Osteoblast (primary cell): Measurements from ENCODE around the gene ATP8B4. TPM values are rescaled to one million over a fixed set of nuclear protein-coding genes. Genes with fewer than 3 reads are reported as not detected.

ENCODE experiments used
- DNase-seq: peaks from one replicate; pipeline ENCODE4 v3.0.0; 2011; ENCODE audit warnings: low spot score, mixed read lengths; ENCODE audit not compliant: insufficient read length; ENCODE audit errors: missing footprints
- H2AFZ ChIP-seq: 2 replicates; pipeline ENCODE4 v1.6.0; 2011; ENCODE audit warnings: mild to moderate bottlenecking, low read length
- H3K27ac ChIP-seq: 2 replicates; pipeline ENCODE4 v1.5.1; 2011; ENCODE audit warnings: mild to moderate bottlenecking, low read depth, low read length, moderate library complexity
- H3K27me3 ChIP-seq: 2 replicates; pipeline ENCODE4 v1.6.0; 2012; ENCODE audit warnings: mild to moderate bottlenecking, control low read depth, inconsistent platforms, low read length, moderate library complexity; ENCODE audit not compliant: insufficient read depth
- H3K36me3 ChIP-seq: 2 replicates; pipeline ENCODE4 v1.5.1; 2011; ENCODE audit warnings: mild to moderate bottlenecking, low read length, control low read depth, moderate library complexity; ENCODE audit not compliant: insufficient read depth
- H3K4me1 ChIP-seq: 2 replicates; pipeline ENCODE4 v1.5.1; 2011; ENCODE audit warnings: mild to moderate bottlenecking, low read length, control low read depth, moderate library complexity; ENCODE audit not compliant: insufficient read depth
- H3K4me2 ChIP-seq: 2 replicates; pipeline ENCODE4 v1.6.0; 2011; ENCODE audit warnings: mild to moderate bottlenecking, low read length; ENCODE audit not compliant: insufficient read depth
- H3K4me3 ChIP-seq: fragments of 200-600 bp; sonication (generic); 3 replicates; pipeline ENCODE4 v1.5.1; 2012; ENCODE audit warnings: mild to moderate bottlenecking, low read length, inconsistent platforms; ENCODE audit not compliant: insufficient read depth
- H3K79me2 ChIP-seq: 2 replicates; pipeline ENCODE4 v1.6.0; 2012; ENCODE audit warnings: mild to moderate bottlenecking, low read length, control low read depth, inconsistent platforms; ENCODE audit not compliant: insufficient read depth
- H3K9me3 ChIP-seq: 2 replicates; pipeline ENCODE4 v1.5.1; 2011; ENCODE audit warnings: low read depth, low read length, control low read depth
- H4K20me1 ChIP-seq: 2 replicates; pipeline ENCODE4 v1.6.0; 2012; ENCODE audit warnings: mild to moderate bottlenecking, low read length, control low read depth; ENCODE audit not compliant: insufficient read depth
- CTCF ChIP-seq: IDR thresholded peaks from 2 replicates; pipeline ENCODE4 v1.5.1; 2011; ENCODE audit warnings: mild to moderate bottlenecking, low read depth, low read length, moderate library complexity; ENCODE audit errors: extremely low read depth
- total RNA-seq: library from RNA; depleted of rRNA; stranded (reverse); fragments of >200 nt; gene quantifications from 2 replicates; pipeline ENCODE4 v1.2.3, GENCODE V29; 2012

ATP8B4 gene
- total RNA-seq, 1 donor, result 1.1 TPM

GRCh38 chr15:49987896-49988295 lies 131.1 kb downstream of the ATP8B4 start:
- no peaks in the 10 kb centered on the region for H3K4me1 ChIP-seq
- no peaks in the 10 kb centered on the region for H3K27me3 ChIP-seq
- no peaks in the 10 kb centered on the region for H3K79me2 ChIP-seq
- H3K4me3 ChIP-seq, result no peak overlapping the region
- TF ChIP-seq CTCF, result no peak
- no peaks in the 10 kb centered on the region for H4K20me1 ChIP-seq
- no peaks in the 10 kb centered on the region for H3K36me3 ChIP-seq
- H3K27ac ChIP-seq, result no peak overlapping the region
- H3K4me2 ChIP-seq, result no peak overlapping the region
- H2AFZ ChIP-seq, result peak overlapping the region; percentile 66
- no peak for DNase-seq
- H3K9me3 ChIP-seq, result no peaks in the 10 kb centered on the region

DNA sequence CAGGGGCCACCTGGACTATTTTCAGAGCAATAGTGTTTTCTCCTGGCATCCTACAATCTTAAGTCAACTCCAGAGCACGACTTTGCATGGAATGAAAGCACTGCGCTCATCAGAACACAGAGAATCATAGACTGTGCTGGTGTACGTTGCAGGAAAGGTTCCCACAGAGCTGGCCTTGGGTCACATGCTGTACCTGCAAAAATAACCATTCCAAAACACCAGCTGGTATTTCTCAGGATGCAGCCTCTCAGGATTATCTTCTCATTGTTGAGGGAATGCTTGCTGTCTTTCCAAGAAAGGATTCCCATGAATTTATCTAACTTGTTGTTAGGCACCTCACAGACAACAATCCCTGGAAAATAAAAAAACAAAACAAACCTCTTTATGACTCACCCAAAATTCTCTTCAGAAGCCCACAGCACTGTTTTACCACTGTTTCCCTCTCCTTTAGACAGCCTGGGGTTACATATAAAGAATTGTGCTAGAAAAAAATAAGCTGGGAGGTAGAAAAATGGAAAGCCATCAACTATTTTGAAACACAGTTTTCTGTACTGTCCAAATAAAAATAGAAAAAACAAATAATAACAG lies 131.7 kb downstream of the ATP8B4 start:
- Histone ChIP-seq H3K4me3 (no peak overlapping the region), H3K79me2 (no peaks in the 10 kb centered on the region), H3K4me1 (no peaks in the 10 kb centered on the region), H2AFZ (no peak overlapping the region), H4K20me1 (no peaks in the 10 kb centered on the region), H3K27ac (no peak overlapping the region), H3K9me3 (no peaks in the 10 kb centered on the region), H3K27me3 (no peaks in the 10 kb centered on the region), H3K4me2 (no peak overlapping the region), H3K36me3 (no peaks in the 10 kb centered on the region)
- no peak for DNase-seq
- no peak for TF ChIP-seq CTCF

DNA sequence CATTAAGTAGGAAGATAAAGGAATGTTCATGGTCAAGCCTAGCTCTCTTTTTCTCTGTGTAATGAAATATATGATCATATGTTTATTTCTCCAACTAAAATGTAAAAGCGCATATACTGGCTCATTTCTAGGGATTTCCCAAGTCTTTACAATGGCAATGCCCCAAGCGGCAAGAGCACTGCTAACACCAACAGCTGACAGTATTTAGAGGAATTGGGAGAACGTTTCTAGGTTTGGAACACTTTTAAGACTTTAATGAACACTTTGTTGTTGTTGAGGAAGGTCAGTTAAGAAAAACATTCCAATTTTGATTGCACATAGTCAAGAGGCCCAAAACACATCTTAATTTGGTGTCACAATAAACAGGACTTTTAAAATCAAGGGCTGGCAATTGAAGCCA lies 132.7 kb downstream of the ATP8B4 start:
- Histone ChIP-seq H3K36me3 (no peaks in the 10 kb centered on the region), H3K4me3 (no peak overlapping the region), H4K20me1 (no peaks in the 10 kb centered on the region), H3K9me3 (no peaks in the 10 kb centered on the region), H2AFZ (no peak overlapping the region), H3K4me1 (no peaks in the 10 kb centered on the region), H3K4me2 (no peak overlapping the region), H3K79me2 (no peaks in the 10 kb centered on the region), H3K27me3 (no peaks in the 10 kb centered on the region), H3K27ac (no peak overlapping the region)
- no peak for TF ChIP-seq CTCF
- no peak for DNase-seq

DNA sequence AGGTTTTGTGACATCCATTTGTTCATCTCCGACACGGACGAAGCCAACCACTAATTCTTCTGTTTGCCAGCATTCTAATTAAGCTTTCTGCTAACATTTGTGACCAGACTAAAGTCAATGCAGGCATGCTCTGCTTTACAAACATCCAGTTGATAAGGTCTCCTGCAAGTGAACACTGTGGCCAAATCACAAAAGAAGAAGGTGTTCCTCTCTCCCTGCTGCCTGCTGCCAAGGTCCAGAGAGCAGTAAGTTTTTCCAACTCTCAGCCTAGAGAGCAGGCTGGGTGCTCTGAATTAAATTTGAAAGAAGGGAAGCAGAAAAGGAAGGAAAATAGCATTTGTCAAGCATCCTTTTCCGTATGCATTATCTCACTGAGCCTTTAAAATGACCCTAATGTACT lies 133.6 kb downstream of the ATP8B4 start:
- H2AFZ ChIP-seq, result no peak overlapping the region
- no peak overlapping the region for H3K4me2 ChIP-seq
- no peaks in the 10 kb centered on the region for H4K20me1 ChIP-seq
- H3K27ac ChIP-seq, result no peak overlapping the region
- TF ChIP-seq CTCF, result no peak
- no peaks in the 10 kb centered on the region for H3K79me2 ChIP-seq
- no peaks in the 10 kb centered on the region for H3K36me3 ChIP-seq
- H3K27me3 ChIP-seq, result no peaks in the 10 kb centered on the region
- H3K9me3 ChIP-seq, result no peaks in the 10 kb centered on the region
- no peak for DNase-seq
- H3K4me1 ChIP-seq, result no peaks in the 10 kb centered on the region
- H3K4me3 ChIP-seq, result no peak overlapping the region
